ENCODE data around the gene UBA6.

UBA6 gene

DNA sequence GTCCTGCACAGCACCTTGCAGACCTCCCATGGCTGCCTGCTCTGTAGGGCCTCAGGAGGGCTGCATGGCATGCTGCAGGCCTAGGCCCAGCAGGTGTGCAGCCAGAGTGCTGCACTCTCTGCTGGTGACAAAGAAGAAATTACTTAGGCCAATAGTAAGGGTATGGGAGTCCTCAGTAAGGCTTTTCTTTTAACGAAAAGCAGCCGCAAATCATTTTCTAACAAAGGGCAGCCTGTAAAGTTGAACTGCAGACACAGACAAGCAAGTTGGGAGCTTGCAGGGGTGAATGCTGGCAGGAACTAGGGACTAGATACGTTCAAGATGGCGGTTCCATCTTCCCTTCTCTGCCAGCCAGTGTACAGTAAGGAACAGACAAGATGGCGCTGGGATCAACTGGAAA lies 22.4 kb upstream of the UBA6 start:
- TF ChIP-seq, protein P1, sequence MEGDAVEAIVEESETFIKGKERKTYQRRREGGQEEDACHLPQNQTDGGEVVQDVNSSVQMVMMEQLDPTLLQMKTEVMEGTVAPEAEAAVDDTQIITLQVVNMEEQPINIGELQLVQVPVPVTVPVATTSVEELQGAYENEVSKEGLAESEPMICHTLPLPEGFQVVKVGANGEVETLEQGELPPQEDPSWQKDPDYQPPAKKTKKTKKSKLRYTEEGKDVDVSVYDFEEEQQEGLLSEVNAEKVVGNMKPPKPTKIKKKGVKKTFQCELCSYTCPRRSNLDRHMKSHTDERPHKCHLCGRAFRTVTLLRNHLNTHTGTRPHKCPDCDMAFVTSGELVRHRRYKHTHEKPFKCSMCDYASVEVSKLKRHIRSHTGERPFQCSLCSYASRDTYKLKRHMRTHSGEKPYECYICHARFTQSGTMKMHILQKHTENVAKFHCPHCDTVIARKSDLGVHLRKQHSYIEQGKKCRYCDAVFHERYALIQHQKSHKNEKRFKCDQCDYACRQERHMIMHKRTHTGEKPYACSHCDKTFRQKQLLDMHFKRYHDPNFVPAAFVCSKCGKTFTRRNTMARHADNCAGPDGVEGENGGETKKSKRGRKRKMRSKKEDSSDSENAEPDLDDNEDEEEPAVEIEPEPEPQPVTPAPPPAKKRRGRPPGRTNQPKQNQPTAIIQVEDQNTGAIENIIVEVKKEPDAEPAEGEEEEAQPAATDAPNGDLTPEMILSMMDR (IDR thresholded peaks at IDR 0.05; ENCODE audit: insufficient read depth, low read depth, low read length, missing control alignments): no peak
- H3K4me3 ChIP-seq (ENCODE audit: low read depth, low read length): no peak overlapping the region
- DNase-seq (ENCODE audit: low read depth): no peak

DNA sequence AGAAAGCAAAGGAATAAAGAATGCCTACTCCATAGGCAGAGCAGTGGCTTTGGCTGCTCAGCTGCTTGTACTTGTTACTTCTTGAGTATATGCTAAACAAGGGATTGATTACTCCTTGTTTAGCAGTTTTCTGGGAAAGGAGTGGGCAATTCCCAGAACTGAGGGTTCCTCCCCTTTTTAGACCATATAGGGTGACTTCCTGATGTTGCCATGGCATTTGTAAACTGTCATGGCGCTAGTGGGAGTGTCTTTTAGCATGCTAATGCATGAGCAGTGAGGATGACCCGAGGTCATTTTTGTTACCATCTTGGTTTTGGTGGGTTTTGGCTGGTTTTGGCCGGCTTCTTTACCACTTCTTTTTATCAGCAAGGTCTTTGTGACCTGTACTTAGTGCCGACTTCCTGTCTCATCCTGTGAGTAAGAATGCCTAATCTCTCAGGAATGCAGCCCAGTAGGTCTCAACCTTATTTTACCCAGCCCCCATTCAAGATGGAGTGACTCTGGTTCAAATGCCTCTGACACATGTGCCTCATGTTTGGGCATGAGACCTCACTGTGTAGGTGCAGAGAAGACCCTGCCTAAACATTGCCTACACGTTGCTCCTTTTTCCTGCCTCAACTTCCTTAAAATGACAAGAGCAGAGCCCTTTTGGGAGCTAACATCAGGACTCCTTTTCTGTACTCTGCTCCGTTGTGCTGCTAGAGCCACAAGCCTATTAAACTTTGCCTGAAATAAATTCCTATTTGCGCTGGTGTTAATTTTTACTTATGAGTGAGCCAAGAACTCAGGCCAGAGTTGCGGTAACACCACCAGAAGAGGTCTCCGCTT lies 21.0 kb upstream of the UBA6 start:
- no peak overlapping the region for H3K4me3 ChIP-seq (ENCODE audit: low read depth, low read length)

DNA sequence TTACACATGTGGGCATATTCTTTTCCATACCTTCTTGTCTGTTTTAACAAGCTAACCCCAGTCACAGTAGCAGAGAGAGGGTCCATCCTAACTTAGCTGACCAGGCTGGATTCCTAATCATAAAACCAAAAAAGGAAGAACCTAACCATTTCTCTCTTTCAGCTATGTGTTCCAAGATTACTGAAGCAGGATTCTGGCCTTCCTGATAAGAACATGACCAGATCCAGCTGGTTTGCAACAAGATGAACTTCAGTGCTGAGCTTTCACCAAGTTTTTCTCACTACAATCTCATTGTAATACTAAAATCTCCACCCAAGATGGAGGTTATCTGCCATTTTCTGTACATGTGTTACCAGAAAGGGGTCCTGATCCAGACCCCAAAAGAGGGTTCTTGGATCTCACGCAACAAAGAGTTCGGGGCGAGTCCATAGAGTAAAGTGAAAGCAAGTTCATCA lies 20.4 kb upstream of the UBA6 start:
- no peak overlapping the region for H3K4me3 ChIP-seq (ENCODE audit: low read depth, low read length)
- TF ChIP-seq, protein P1 (IDR thresholded peaks at IDR 0.05; ENCODE audit: insufficient read depth, low read depth, low read length, missing control alignments): no peak

More for the DNA sequence above, 21.0 kb upstream of the UBA6 start:
- no peak for DNase-seq (ENCODE audit: low read depth)
- TF ChIP-seq, protein P1 (IDR thresholded peaks at IDR 0.05; ENCODE audit: insufficient read depth, low read depth, low read length, missing control alignments): no peak

DNA sequence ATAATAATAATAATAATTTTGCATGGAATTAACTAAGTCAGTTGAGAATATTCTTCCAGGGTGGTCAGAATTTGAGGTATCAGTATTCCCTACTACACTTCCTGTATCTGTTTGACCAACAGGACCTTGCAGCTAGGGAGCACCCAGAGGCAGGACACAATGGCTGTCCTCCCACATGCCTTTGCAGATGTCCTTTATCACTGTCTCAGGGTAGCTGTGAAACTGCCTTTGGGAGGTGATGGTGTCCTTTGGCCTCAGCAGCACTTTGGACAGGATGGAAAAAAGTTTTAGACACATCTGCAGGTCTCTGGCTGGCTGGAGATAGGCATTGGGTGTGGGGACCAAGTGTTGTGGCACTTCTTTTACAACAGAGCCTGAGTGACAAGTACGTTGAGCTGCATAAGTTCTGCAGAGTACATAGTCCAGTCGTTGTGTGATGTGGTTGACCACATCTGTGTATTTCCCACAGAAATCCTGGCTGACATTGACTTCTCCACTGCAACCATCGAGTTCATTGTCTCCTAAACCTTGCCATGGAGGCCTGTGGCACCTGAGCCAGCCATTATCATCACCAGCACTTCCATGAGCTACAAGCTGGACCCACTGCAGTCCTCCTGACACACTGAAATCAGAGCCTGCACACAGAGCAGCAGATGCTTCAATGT lies 19.1 kb upstream of the UBA6 start:
- TF ChIP-seq, protein P1 (IDR thresholded peaks at IDR 0.05; ENCODE audit: insufficient read depth, low read depth, low read length, missing control alignments): no peak
- DNase-seq (ENCODE audit: low read depth): no peak
- H3K4me3 ChIP-seq (ENCODE audit: low read depth, low read length): no peak overlapping the region

More for the DNA sequence above, 20.4 kb upstream of the UBA6 start:
- no peak for DNase-seq (ENCODE audit: low read depth)

DNA sequence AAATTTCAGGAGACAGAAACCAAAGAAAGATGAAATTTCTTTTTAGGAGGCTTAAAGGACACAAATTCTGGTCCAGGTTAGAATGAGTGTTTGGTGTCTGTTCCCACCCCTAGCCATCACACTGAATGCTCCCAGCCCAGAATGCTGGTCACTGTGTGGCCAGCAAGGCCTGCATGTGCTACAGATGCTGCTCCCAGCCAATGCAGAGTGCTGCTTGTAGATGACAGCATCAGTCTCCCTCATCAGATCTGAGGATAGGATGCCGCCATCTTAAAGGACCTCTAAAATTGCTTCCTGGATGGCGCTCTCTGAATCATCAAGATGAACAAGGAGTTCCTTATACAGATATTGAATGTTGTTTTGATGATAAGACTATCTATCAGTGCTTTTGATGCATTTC lies 17.9 kb upstream of the UBA6 start:
- no peak for DNase-seq (ENCODE audit: low read depth)
- TF ChIP-seq, protein P1 (IDR thresholded peaks at IDR 0.05; ENCODE audit: insufficient read depth, low read depth, low read length, missing control alignments): no peak
- no peak overlapping the region for H3K4me3 ChIP-seq (ENCODE audit: low read depth, low read length)

DNA sequence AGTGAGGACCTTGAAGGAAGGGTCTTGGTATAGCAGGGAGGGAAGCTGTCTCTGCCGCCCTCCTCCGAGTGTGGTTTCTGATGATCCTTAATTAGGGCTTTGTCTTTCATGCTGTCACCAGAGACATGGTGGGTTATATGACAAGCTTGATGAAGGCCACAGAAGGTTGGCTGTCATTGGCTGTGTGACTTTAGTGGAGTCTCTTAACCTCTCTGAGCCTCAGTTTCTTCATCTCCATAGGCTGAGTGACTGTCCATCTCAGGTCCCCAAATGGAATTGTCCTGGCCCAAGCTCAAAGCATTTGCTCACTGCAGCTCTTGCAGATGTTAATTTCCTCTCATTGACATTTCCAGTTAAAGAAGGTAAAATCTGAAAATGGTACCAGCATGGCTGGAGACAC lies 16.6 kb upstream of the UBA6 start:
- TF ChIP-seq, protein P1 (IDR thresholded peaks at IDR 0.05; ENCODE audit: insufficient read depth, low read depth, low read length, missing control alignments): no peak

More for the DNA sequence above, 16.6 kb upstream of the UBA6 start:
- no peak for DNase-seq (ENCODE audit: low read depth)
- H3K4me3 ChIP-seq (ENCODE audit: low read depth, low read length): no peak overlapping the region

All from GM12865 (cell line).